Ectodermal cell (in vitro differentiated cells): ENCODE results near the gene SAMD3.

ENCODE experiments used
- H3K27ac ChIP-seq: 2 replicates; pipeline ENCODE4 v1.7.0; 2013; ENCODE audit warnings: mild to moderate bottlenecking, low read depth, low read length; ENCODE audit not compliant: insufficient read depth, poor library complexity, severe bottlenecking
- H3K27me3 ChIP-seq: 2 replicates; pipeline ENCODE4 v1.7.0; 2013; ENCODE audit warnings: mild to moderate bottlenecking, low read length; ENCODE audit not compliant: insufficient read depth, control insufficient read depth, poor library complexity, severe bottlenecking
- H3K36me3 ChIP-seq: one replicate; pipeline ENCODE4 v1.7.0; 2013; ENCODE audit warnings: low read length; ENCODE audit not compliant: control insufficient read depth, insufficient read depth
- H3K4me1 ChIP-seq: one replicate; pipeline ENCODE4 v1.7.0; 2013; ENCODE audit warnings: low read length; ENCODE audit not compliant: control insufficient read depth, insufficient read depth
- H3K4me3 ChIP-seq: 2 replicates; pipeline ENCODE4 v1.7.0; 2013; ENCODE audit warnings: low read depth, low read length, control low read depth; ENCODE audit not compliant: insufficient read depth
- H3K9me3 ChIP-seq: 2 replicates; pipeline ENCODE4 v1.7.0; 2013; ENCODE audit warnings: mild to moderate bottlenecking, low read length, moderate library complexity; ENCODE audit not compliant: control insufficient read depth
- WGBS, 2 experiments: methylation state at CpG; one replicate each; pipeline ENCODE4 v1.1.7; 2013; ENCODE audit warnings: missing lambda C conversion rate in 2 of 2; 5-methylcytosine and 5-hydroxymethylcytosine counted together

Gene SAMD3

GRCh38 chr6:130143709-130144108 lies 79.0 kb downstream of the SAMD3 start:
- Histone ChIP-seq H3K4me1 (no peaks in the 10 kb centered on the region), H3K4me3 (no peak overlapping the region), H3K27ac (no peak overlapping the region), H3K27me3 (no peaks in the 10 kb centered on the region), H3K36me3 (no peaks in the 10 kb centered on the region), H3K9me3 (no peaks in the 10 kb centered on the region)
- WGBS, 2 experiments, result 96 to 98% methylated on average over 3 of the region's 3 CpGs

- Histone ChIP-seq H3K9me3 (no peaks in the 10 kb centered on the region), H3K4me3 (no peak overlapping the region), H3K4me1 (no peaks in the 10 kb centered on the region), H3K36me3 (peaks cover 3% of the 10 kb centered on the region), H3K27me3 (no peaks in the 10 kb centered on the region), H3K27ac (no peak overlapping the region)
- WGBS, 2 experiments, result 92% methylated on average over 1 of the region's 2 CpGs; no CpG with 5 or more reads in 1 of the 2 experiments
Measured at GRCh38 chr6:130140084-130140483, 82.7 kb downstream of the SAMD3 start.

- H3K4me3 ChIP-seq, result no peak overlapping the region
- H3K4me1 ChIP-seq, result no peaks in the 10 kb centered on the region
- no peaks in the 10 kb centered on the region for H3K9me3 ChIP-seq
- 92 to 100% methylated on average over 1 to 3 of the region's 3 CpGs for WGBS, 2 experiments
- H3K27me3 ChIP-seq, result no peaks in the 10 kb centered on the region
- H3K27ac ChIP-seq, result no peak overlapping the region
- H3K36me3 ChIP-seq, result peaks cover 3% of the 10 kb centered on the region
Measured at GRCh38 chr6:130138909-130139242, 83.9 kb downstream of the SAMD3 start.

GRCh38 chr6:130138116-130138908 lies 84.4 kb downstream of the SAMD3 start:
- WGBS, 2 experiments, result 80 to 84% methylated on average over 7 of the region's 7 CpGs
- Histone ChIP-seq H3K9me3 (no peaks in the 10 kb centered on the region), H3K4me3 (no peak overlapping the region), H3K4me1 (no peaks in the 10 kb centered on the region), H3K27ac (no peak overlapping the region), H3K36me3 (peaks cover 3% of the 10 kb centered on the region), H3K27me3 (no peaks in the 10 kb centered on the region)

GRCh38 chr6:130136798-130137197 lies 86.0 kb downstream of the SAMD3 start:
- no peak overlapping the region for H3K27ac ChIP-seq
- WGBS, 2 experiments, result 90 to 92% methylated on average over 2 of the region's 2 CpGs
- no peak overlapping the region for H3K4me3 ChIP-seq
- H3K36me3 ChIP-seq, result peaks cover 3% of the 10 kb centered on the region
- no peaks in the 10 kb centered on the region for H3K4me1 ChIP-seq
- no peaks in the 10 kb centered on the region for H3K27me3 ChIP-seq
- no peaks in the 10 kb centered on the region for H3K9me3 ChIP-seq

GRCh38 chr6:130134582-130134981 lies 88.2 kb downstream of the SAMD3 start:
- WGBS, 2 experiments, result 98 to 100% methylated on average over 2 of the region's 2 CpGs
- Histone ChIP-seq H3K4me3 (no peak overlapping the region), H3K27ac (no peak overlapping the region), H3K4me1 (no peaks in the 10 kb centered on the region), H3K36me3 (peaks cover 3% of the 10 kb centered on the region), H3K27me3 (no peaks in the 10 kb centered on the region), H3K9me3 (no peaks in the 10 kb centered on the region)

- Histone ChIP-seq H3K27ac (no peak overlapping the region), H3K27me3 (no peaks in the 10 kb centered on the region), H3K9me3 (no peaks in the 10 kb centered on the region), H3K4me3 (no peak overlapping the region), H3K36me3 (peaks cover 3% of the 10 kb centered on the region), H3K4me1 (no peaks in the 10 kb centered on the region)
- WGBS, 2 experiments, result 89 to 91% methylated on average over 6 of the region's 6 CpGs
Measured at GRCh38 chr6:130132286-130132701, 90.5 kb downstream of the SAMD3 start.

GRCh38 chr6:130129762-130130246 lies 92.9 kb downstream of the SAMD3 start:
- H3K27ac ChIP-seq, result no peak overlapping the region
- no peaks in the 10 kb centered on the region for H3K27me3 ChIP-seq
- H3K4me1 ChIP-seq, result no peaks in the 10 kb centered on the region
- no peak overlapping the region for H3K4me3 ChIP-seq
- H3K36me3 ChIP-seq, result no peaks in the 10 kb centered on the region
- 93 to 96% methylated on average over 6 of the region's 6 CpGs for WGBS, 2 experiments
- H3K9me3 ChIP-seq, result no peaks in the 10 kb centered on the region

- 97 to 98% methylated on average over 5 of the region's 5 CpGs for WGBS, 2 experiments
- Histone ChIP-seq H3K36me3 (no peaks in the 10 kb centered on the region), H3K27ac (no peak overlapping the region)
Measured at GRCh38 chr6:130128326-130128725, 94.4 kb downstream of the SAMD3 start.

GRCh38 chr6:130127195-130127594 lies 95.6 kb downstream of the SAMD3 start:
- Histone ChIP-seq H3K27me3 (no peaks in the 10 kb centered on the region), H3K4me1 (no peaks in the 10 kb centered on the region), H3K9me3 (no peaks in the 10 kb centered on the region), H3K36me3 (no peaks in the 10 kb centered on the region), H3K27ac (no peak overlapping the region), H3K4me3 (no peak overlapping the region)
- WGBS, 2 experiments, result 69 to 70% methylated on average over 2 of the region's 2 CpGs

More at GRCh38 chr6:130128326-130128725, 94.4 kb downstream of the SAMD3 start:
- no peak overlapping the region for H3K4me3 ChIP-seq
- no peaks in the 10 kb centered on the region for H3K4me1 ChIP-seq
- H3K9me3 ChIP-seq, result no peaks in the 10 kb centered on the region
- no peaks in the 10 kb centered on the region for H3K27me3 ChIP-seq
